ENCODE data around the gene TNFSF10. TPM values are rescaled to one million over a fixed set of nuclear protein-coding genes. Genes with fewer than 3 reads are reported as not detected.

The TNFSF10 gene
- polyA plus RNA-seq, 6 donors from 2014 or later: 26.6 to 67.1 (median 39.4) TPM

GRCh38 chr3:172520301-172520831 is 2.9 kb downstream of the TNFSF10 start:
- Mint-ChIP-seq H3K36me3 (peaks cover 10 to 16% of the 10 kb centered on the region in 2 donors), H3K27me3 (no peaks in the 10 kb centered on the region), H3K27ac (peak overlapping the region in 2 of 6 donors; percentile 49 to 60), H3K4me3 (peak overlapping the region; percentile 76 to 98 (median 95)), H3K9me3 (no peaks in the 10 kb centered on the region), H3K4me1 (peaks cover 60 to 73% (median 71%) of the 10 kb centered on the region in 3 donors)
- no peak for DNase-seq
- ATAC-seq (ENCODE audit: low read depth in 2 of 2): no peak

- Mint-ChIP-seq H3K27ac (peak overlapping the region in 1 of 6 donors; percentile 56), H3K4me3 (peak overlapping the region in 4 of 8 donors; percentile 16 to 96 (median 54)), H3K4me1 (peaks cover 59 to 74% (median 70%) of the 10 kb centered on the region in 3 donors), H3K27me3 (no peaks in the 10 kb centered on the region), H3K9me3 (no peaks in the 10 kb centered on the region), H3K36me3 (peaks cover 10 to 20% of the 10 kb centered on the region in 2 donors)
- no peak for ATAC-seq (ENCODE audit: low read depth in 2 of 2)
- DNase-seq: no peak
Observed at GRCh38 chr3:172519740-172520139, 3.5 kb downstream of the TNFSF10 start.

- no peak for ATAC-seq (ENCODE audit: low read depth in 2 of 2)
- Mint-ChIP-seq H3K27me3 (no peaks in the 10 kb centered on the region), H3K36me3 (peaks cover 16 to 27% of the 10 kb centered on the region in 2 donors), H3K4me3 (peak overlapping the region in 1 of 8 donors; percentile 44), H3K9me3 (no peaks in the 10 kb centered on the region), H3K4me1 (peaks cover 61 to 74% (median 72%) of the 10 kb centered on the region in 3 donors), H3K27ac (no peak overlapping the region)
- no peak for DNase-seq
Observed at GRCh38 chr3:172518929-172519640, 4.1 kb downstream of the TNFSF10 start.

- ATAC-seq (ENCODE audit: low read depth in 2 of 2) (no peak), DNase-seq (no peak)
- H3K4me3 Mint-ChIP-seq: no peak overlapping the region
- H3K27ac Mint-ChIP-seq: no peak overlapping the region
- H3K36me3 Mint-ChIP-seq: peaks cover 18 to 27% of the 10 kb centered on the region in 2 donors
- no peaks in the 10 kb centered on the region for H3K9me3 Mint-ChIP-seq
- H3K27me3 Mint-ChIP-seq: no peaks in the 10 kb centered on the region
- H3K4me1 Mint-ChIP-seq: peaks cover 61 to 76% (median 74%) of the 10 kb centered on the region in 3 donors
Observed at GRCh38 chr3:172517859-172518466, 5.3 kb downstream of the TNFSF10 start.

- ATAC-seq (ENCODE audit: low read depth in 2 of 2) (no peak), DNase-seq (no peak)
- Mint-ChIP-seq H3K27me3 (no peaks in the 10 kb centered on the region), H3K4me1 (peaks cover 69 to 85% (median 84%) of the 10 kb centered on the region in 3 donors), H3K27ac (peak overlapping the region in 5 of 6 donors; percentile 83 to 93 (median 85)), H3K36me3 (peaks cover 28 to 33% of the 10 kb centered on the region in 2 donors), H3K4me3 (peak overlapping the region in 2 of 8 donors; percentile 17 to 73), H3K9me3 (no peaks in the 10 kb centered on the region)
Observed at GRCh38 chr3:172516318-172517214, 6.7 kb downstream of the TNFSF10 start.

GRCh38 chr3:172515130-172515918 is 7.9 kb downstream of the TNFSF10 start:
- H3K4me3 Mint-ChIP-seq: no peak overlapping the region
- peaks cover 40 to 44% of the 10 kb centered on the region in 2 donors for H3K36me3 Mint-ChIP-seq
- ATAC-seq (ENCODE audit: low read depth in 2 of 2) (no peak), DNase-seq (no peak)
- peaks cover 65 to 83% (median 81%) of the 10 kb centered on the region in 3 donors for H3K4me1 Mint-ChIP-seq
- peak overlapping the region; percentile 69 to 94 (median 77) for H3K27ac Mint-ChIP-seq
- H3K9me3 Mint-ChIP-seq: peaks cover 0 to 3% (median 0%) of the 10 kb centered on the region in 7 donors
- no peaks in the 10 kb centered on the region for H3K27me3 Mint-ChIP-seq

GRCh38 chr3:172514678-172515077 is 8.6 kb downstream of the TNFSF10 start:
- Mint-ChIP-seq H3K27me3 (no peaks in the 10 kb centered on the region), H3K4me1 (peaks cover 62 to 78% (median 76%) of the 10 kb centered on the region in 3 donors), H3K4me3 (peak overlapping the region in 3 of 8 donors; percentile 12 to 26 (median 19)), H3K36me3 (peaks cover 42 to 44% of the 10 kb centered on the region in 2 donors), H3K9me3 (peaks cover 0 to 3% (median 0%) of the 10 kb centered on the region in 7 donors), H3K27ac (peak overlapping the region in 4 of 6 donors; percentile 54 to 89 (median 81))
- DNase-seq: no peak
- ATAC-seq (ENCODE audit: low read depth in 2 of 2): no peak

- peak overlapping the region in 6 of 8 donors; percentile 34 to 84 (median 60) for H3K4me3 Mint-ChIP-seq
- peaks cover 58 to 74% (median 69%) of the 10 kb centered on the region in 3 donors for H3K4me1 Mint-ChIP-seq
- peak overlapping the region; percentile 79 to 92 (median 84) for H3K27ac Mint-ChIP-seq
- H3K36me3 Mint-ChIP-seq: peaks cover 41 to 45% of the 10 kb centered on the region in 2 donors
- no peaks in the 10 kb centered on the region for H3K27me3 Mint-ChIP-seq
- DNase-seq (no peak), ATAC-seq (ENCODE audit: low read depth in 2 of 2) (no peak)
- peaks cover 0 to 3% (median 0%) of the 10 kb centered on the region in 7 donors for H3K9me3 Mint-ChIP-seq
Observed at GRCh38 chr3:172513488-172513887, 9.7 kb downstream of the TNFSF10 start.

- ATAC-seq (ENCODE audit: low read depth in 2 of 2) (peak; percentile 88 to 90), DNase-seq (peak; percentile 48)
- H3K4me1 Mint-ChIP-seq: peaks cover 50 to 66% (median 57%) of the 10 kb centered on the region in 3 donors
- no peaks in the 10 kb centered on the region for H3K27me3 Mint-ChIP-seq
- peak overlapping the region; percentile 47 to 94 (median 85) for H3K27ac Mint-ChIP-seq
- H3K9me3 Mint-ChIP-seq: peaks cover 0 to 3% (median 0%) of the 10 kb centered on the region in 7 donors
- H3K36me3 Mint-ChIP-seq: peaks cover 47 to 49% of the 10 kb centered on the region in 2 donors
- H3K4me3 Mint-ChIP-seq: peak overlapping the region in 7 of 8 donors; percentile 41 to 88 (median 81)
Observed at GRCh38 chr3:172511783-172512762, 11.2 kb downstream of the TNFSF10 start.

- no peak for DNase-seq
- peaks cover 0 to 9% (median 3%) of the 10 kb centered on the region in 7 donors for H3K9me3 Mint-ChIP-seq
- peak overlapping the region in 3 of 6 donors; percentile 1 to 79 (median 47) for H3K27ac Mint-ChIP-seq
- H3K27me3 Mint-ChIP-seq: no peaks in the 10 kb centered on the region
- H3K36me3 Mint-ChIP-seq: peaks cover 31 to 38% of the 10 kb centered on the region in 2 donors
- no peak for ATAC-seq (ENCODE audit: low read depth in 2 of 2)
- no peak overlapping the region for H3K4me3 Mint-ChIP-seq
- peaks cover 4 to 7% (median 5%) of the 10 kb centered on the region in 3 donors for H3K4me1 Mint-ChIP-seq
Observed at GRCh38 chr3:172506094-172506493, 17.1 kb downstream of the TNFSF10 start.

- H3K4me3 Mint-ChIP-seq: no peak overlapping the region
- ATAC-seq (ENCODE audit: low read depth in 2 of 2) (no peak), DNase-seq (no peak)
- H3K27me3 Mint-ChIP-seq: peaks cover 0 to 5% (median 0%) of the 10 kb centered on the region in 3 donors
- peaks cover 0 to 11% (median 3%) of the 10 kb centered on the region in 7 donors for H3K9me3 Mint-ChIP-seq
- H3K36me3 Mint-ChIP-seq: peaks cover 10 to 23% of the 10 kb centered on the region in 2 donors
- H3K27ac Mint-ChIP-seq: no peak overlapping the region
- no peaks in the 10 kb centered on the region for H3K4me1 Mint-ChIP-seq
Observed at GRCh38 chr3:172501540-172501939, 21.7 kb downstream of the TNFSF10 start.
